K562 (cell line): Measurements from ENCODE around the gene PSRC1. TPM values are rescaled to one million over a fixed set of nuclear protein-coding genes. Genes with fewer than 3 reads are reported as not detected.

Source experiments
- CBFA2T2 ChIP-seq: fragments of 450-650 bp; conservative IDR thresholded peaks from 2 replicates; pipeline ENCODE4 v1.6.1; 2017; ENCODE audit warnings: mild to moderate bottlenecking
- GTF2E2 ChIP-seq: fragments of 200-800 bp; sonication (Bioruptor generic); IDR thresholded peaks from 2 replicates; pipeline ENCODE4 v1.6.1; 2016; ENCODE audit warnings: missing genetic modification characterization, missing compliant biosample characterization
- HDAC6 ChIP-seq: IDR thresholded peaks from 2 replicates; pipeline ENCODE4 v1.6.1; 2012; ENCODE audit warnings: low read depth, mild to moderate bottlenecking, control low read depth, inconsistent platforms, low read length, moderate library complexity
- MLX ChIP-seq, 2 experiments: fragments of 450-650 bp in 1 of 2; sonication (generic) in 1 of 2; formaldehyde crosslinking; conservative IDR thresholded peaks; 2 replicates each; pipeline versions ENCODE4 v1.4.0 to v1.8.1; 2020 to 2022; ENCODE audit warnings: mild to moderate bottlenecking in 1 of 2, missing genetic modification reagents in 1 of 2
- NR1H2 ChIP-seq: sonication (generic); formaldehyde crosslinking; IDR thresholded peaks from 2 replicates; pipeline ENCODE4 v1.4.0; 2020; ENCODE audit warnings: mild to moderate bottlenecking, missing genetic modification reagents
- RFX1 ChIP-seq: fragments of 450-650 bp; IDR thresholded peaks from 2 replicates; pipeline ENCODE4 v1.6.1; 2016; ENCODE audit warnings: mild to moderate bottlenecking, moderate library complexity
- SMARCA5 ChIP-seq: fragments of 450-650 bp; IDR thresholded peaks from 2 replicates; pipeline ENCODE4 v1.6.1; 2016
- ZNF124 ChIP-seq: sonication (generic); formaldehyde crosslinking; IDR thresholded peaks from 2 replicates; pipeline ENCODE4 v1.8.1; 2022; ENCODE audit warnings: missing genetic modification reagents
- ZNF134 ChIP-seq: fragments of 250-450 bp; sonication (Bioruptor Pico); conservative IDR thresholded peaks from 2 replicates; pipeline ENCODE4 v1.4.0; 2020
- ZNF174 ChIP-seq: fragments of 250-450 bp; sonication (Bioruptor Pico); IDR thresholded peaks from 2 replicates; pipeline ENCODE4 v1.4.0; 2020; ENCODE audit warnings: mild to moderate bottlenecking
- ZNF354B ChIP-seq: fragments of 250-450 bp; sonication (Bioruptor Pico); IDR thresholded peaks from 2 replicates; pipeline ENCODE4 v1.4.0; 2020
- ZNF668 ChIP-seq: fragments of 250-450 bp; sonication (Bioruptor Pico); IDR thresholded peaks from 2 replicates; pipeline ENCODE4 v1.8.0; 2022; ENCODE audit warnings: mild to moderate bottlenecking, inconsistent platforms
- polyA plus RNA-seq, 8 experiments: library from polyadenylated mRNA; depleted of rRNA in 4 of 8; stranded (reverse) in 5 of 8; unstranded in 3 of 8; fragments of >200 nt; fragmentation: Nextera tagmentation in 2 of 8; fragmentation: Illumina TruSeq in 1 of 8; extraction: Ambion mirVana in 2 of 8; extraction: Trizol in 1 of 8; gene quantifications; 2 replicates each; pipeline versions ENCODE4 v1.2.1 to v1.2.3, GENCODE V29; 2011 to 2014; ENCODE audit warnings: inconsistent platforms in 1 of 8, missing spikeins in 1 of 8
- total RNA-seq, 7 experiments: library from RNA; depleted of rRNA in 6 of 7; stranded (reverse); fragments of >200 nt in 6 of 7; fragmentation: Illumina TruSeq in 2 of 7; extraction: Trizol in 2 of 7; gene quantifications; 2 replicates each; pipeline versions ENCODE4 v1.2.1 to v1.2.3, GENCODE V29; 2011 to 2021; ENCODE audit warnings: low replicate concordance in 1 of 7
- TF ChIP-seq, protein P1 (sequence below): sonication (generic); formaldehyde crosslinking; IDR thresholded peaks from 2 replicates; pipeline ENCODE4 v1.8.1; 2023; ENCODE audit warnings: mild to moderate bottlenecking, missing genetic modification reagents
- TF ChIP-seq, protein P2 (sequence below): fragments of 450-650 bp; formaldehyde crosslinking; IDR thresholded peaks from 2 replicates; pipeline ENCODE4 v1.4.0; 2020; ENCODE audit warnings: mild to moderate bottlenecking, moderate library complexity
- TF ChIP-seq, protein P3 (sequence below): sonication (generic); formaldehyde crosslinking; IDR thresholded peaks from 2 replicates; pipeline ENCODE4 v1.4.0; 2020; ENCODE audit warnings: mild to moderate bottlenecking, missing genetic modification reagents
- TF ChIP-seq, protein P4 (sequence below): sonication (generic); formaldehyde crosslinking; IDR thresholded peaks from 2 replicates; pipeline ENCODE4 v1.8.0; 2022; ENCODE audit warnings: mild to moderate bottlenecking, missing genetic modification reagents
- TF ChIP-seq, protein P5 (sequence below): fragments of 250-450 bp; sonication (Bioruptor Pico); IDR thresholded peaks from 2 replicates; pipeline ENCODE4 v1.8.0; 2022; ENCODE audit warnings: moderate library complexity, mild to moderate bottlenecking, inconsistent platforms
- TF ChIP-seq, protein P6 (sequence below): fragments of 450-650 bp; IDR thresholded peaks from 2 replicates; pipeline ENCODE4 v1.6.1; 2016; ENCODE audit warnings: mild to moderate bottlenecking

The PSRC1 gene
- total and polyA plus RNA-seq, 9 of the 15 experiments (the other 6 are each of a cell fraction or from before 2014, with no cell fraction given), result 6.5 to 65.2 (median 39.3) TPM

- TF ChIP-seq, protein P1, sequence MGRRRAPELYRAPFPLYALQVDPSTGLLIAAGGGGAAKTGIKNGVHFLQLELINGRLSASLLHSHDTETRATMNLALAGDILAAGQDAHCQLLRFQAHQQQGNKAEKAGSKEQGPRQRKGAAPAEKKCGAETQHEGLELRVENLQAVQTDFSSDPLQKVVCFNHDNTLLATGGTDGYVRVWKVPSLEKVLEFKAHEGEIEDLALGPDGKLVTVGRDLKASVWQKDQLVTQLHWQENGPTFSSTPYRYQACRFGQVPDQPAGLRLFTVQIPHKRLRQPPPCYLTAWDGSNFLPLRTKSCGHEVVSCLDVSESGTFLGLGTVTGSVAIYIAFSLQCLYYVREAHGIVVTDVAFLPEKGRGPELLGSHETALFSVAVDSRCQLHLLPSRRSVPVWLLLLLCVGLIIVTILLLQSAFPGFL, result no peak
- TF ChIP-seq, protein P2, sequence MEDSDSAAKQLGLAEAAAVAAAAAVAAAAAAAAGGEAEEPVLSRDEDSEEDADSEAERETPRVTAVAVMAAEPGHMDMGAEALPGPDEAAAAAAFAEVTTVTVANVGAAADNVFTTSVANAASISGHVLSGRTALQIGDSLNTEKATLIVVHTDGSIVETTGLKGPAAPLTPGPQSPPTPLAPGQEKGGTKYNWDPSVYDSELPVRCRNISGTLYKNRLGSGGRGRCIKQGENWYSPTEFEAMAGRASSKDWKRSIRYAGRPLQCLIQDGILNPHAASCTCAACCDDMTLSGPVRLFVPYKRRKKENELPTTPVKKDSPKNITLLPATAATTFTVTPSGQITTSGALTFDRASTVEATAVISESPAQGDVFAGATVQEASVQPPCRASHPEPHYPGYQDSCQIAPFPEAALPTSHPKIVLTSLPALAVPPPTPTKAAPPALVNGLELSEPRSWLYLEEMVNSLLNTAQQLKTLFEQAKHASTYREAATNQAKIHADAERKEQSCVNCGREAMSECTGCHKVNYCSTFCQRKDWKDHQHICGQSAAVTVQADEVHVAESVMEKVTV (CRISPR knock-in tag), result no peak
- TF ChIP-seq, protein P3, sequence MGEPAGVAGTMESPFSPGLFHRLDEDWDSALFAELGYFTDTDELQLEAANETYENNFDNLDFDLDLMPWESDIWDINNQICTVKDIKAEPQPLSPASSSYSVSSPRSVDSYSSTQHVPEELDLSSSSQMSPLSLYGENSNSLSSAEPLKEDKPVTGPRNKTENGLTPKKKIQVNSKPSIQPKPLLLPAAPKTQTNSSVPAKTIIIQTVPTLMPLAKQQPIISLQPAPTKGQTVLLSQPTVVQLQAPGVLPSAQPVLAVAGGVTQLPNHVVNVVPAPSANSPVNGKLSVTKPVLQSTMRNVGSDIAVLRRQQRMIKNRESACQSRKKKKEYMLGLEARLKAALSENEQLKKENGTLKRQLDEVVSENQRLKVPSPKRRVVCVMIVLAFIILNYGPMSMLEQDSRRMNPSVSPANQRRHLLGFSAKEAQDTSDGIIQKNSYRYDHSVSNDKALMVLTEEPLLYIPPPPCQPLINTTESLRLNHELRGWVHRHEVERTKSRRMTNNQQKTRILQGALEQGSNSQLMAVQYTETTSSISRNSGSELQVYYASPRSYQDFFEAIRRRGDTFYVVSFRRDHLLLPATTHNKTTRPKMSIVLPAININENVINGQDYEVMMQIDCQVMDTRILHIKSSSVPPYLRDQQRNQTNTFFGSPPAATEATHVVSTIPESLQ (CRISPR knock-in tag), result no peak
- no peak for TF ChIP-seq ZNF134 (CRISPR knock-in tag)
- no peak for TF ChIP-seq CBFA2T2
- no peak for TF ChIP-seq GTF2E2 (tag)
- no peak for TF ChIP-seq ZNF174 (CRISPR knock-in tag)
- no peak for TF ChIP-seq SMARCA5
- no peak for TF ChIP-seq ZNF668 (CRISPR knock-in tag)
- TF ChIP-seq NR1H2 (CRISPR knock-in tag), result 0 out of 2 replicates have a peak, but pooled peaks have one; percentile 33
- TF ChIP-seq HDAC6, result no peak
- no peak for TF ChIP-seq ZNF354B
- no peak for TF ChIP-seq ZNF124
- TF ChIP-seq, protein P4, sequence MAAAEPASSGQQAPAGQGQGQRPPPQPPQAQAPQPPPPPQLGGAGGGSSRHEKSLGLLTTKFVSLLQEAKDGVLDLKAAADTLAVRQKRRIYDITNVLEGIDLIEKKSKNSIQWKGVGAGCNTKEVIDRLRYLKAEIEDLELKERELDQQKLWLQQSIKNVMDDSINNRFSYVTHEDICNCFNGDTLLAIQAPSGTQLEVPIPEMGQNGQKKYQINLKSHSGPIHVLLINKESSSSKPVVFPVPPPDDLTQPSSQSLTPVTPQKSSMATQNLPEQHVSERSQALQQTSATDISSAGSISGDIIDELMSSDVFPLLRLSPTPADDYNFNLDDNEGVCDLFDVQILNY, result no peak
- no peak for TF ChIP-seq RFX1
- TF ChIP-seq, protein P5, sequence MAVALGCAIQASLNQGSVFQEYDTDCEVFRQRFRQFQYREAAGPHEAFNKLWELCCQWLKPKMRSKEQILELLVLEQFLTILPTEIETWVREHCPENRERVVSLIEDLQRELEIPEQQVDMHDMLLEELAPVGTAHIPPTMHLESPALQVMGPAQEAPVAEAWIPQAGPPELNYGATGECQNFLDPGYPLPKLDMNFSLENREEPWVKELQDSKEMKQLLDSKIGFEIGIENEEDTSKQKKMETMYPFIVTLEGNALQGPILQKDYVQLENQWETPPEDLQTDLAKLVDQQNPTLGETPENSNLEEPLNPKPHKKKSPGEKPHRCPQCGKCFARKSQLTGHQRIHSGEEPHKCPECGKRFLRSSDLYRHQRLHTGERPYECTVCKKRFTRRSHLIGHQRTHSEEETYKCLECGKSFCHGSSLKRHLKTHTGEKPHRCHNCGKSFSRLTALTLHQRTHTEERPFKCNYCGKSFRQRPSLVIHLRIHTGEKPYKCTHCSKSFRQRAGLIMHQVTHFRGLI (CRISPR knock-in tag), result no peak
- TF ChIP-seq, protein P6, sequence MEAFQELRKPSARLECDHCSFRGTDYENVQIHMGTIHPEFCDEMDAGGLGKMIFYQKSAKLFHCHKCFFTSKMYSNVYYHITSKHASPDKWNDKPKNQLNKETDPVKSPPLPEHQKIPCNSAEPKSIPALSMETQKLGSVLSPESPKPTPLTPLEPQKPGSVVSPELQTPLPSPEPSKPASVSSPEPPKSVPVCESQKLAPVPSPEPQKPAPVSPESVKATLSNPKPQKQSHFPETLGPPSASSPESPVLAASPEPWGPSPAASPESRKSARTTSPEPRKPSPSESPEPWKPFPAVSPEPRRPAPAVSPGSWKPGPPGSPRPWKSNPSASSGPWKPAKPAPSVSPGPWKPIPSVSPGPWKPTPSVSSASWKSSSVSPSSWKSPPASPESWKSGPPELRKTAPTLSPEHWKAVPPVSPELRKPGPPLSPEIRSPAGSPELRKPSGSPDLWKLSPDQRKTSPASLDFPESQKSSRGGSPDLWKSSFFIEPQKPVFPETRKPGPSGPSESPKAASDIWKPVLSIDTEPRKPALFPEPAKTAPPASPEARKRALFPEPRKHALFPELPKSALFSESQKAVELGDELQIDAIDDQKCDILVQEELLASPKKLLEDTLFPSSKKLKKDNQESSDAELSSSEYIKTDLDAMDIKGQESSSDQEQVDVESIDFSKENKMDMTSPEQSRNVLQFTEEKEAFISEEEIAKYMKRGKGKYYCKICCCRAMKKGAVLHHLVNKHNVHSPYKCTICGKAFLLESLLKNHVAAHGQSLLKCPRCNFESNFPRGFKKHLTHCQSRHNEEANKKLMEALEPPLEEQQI, result no peak
- TF ChIP-seq MLX (CRISPR knock-in tag; conservative IDR thresholded peaks at IDR 0.05), result no peak
These were observed 421 bp downstream of the PSRC1 start (continued) for GRCh38 chr1:109282497-109282951.
